GM18858 (cell line): ENCODE data around the gene SLX4IP.

Source experiments
- ATAC-seq: cut with Tn5 transposase; IDR thresholded peaks from one replicate; pipeline ENCODE4 v1.9.1; 2021; ENCODE audit not compliant: unreplicated experiment

Gene SLX4IP

GRCh38 chr20:10465135-10465534 lies 30.0 kb downstream of the SLX4IP start:
- ATAC-seq = no peak

GRCh38 chr20:10466325-10466724 lies 31.2 kb downstream of the SLX4IP start:
- no peak for ATAC-seq

- no peak for ATAC-seq
These were observed 31.8 kb downstream of the SLX4IP start for GRCh38 chr20:10466855-10467254.

GRCh38 chr20:10467681-10468339 lies 32.7 kb downstream of the SLX4IP start:
- ATAC-seq = no peak

- no peak for ATAC-seq
These were observed 33.3 kb downstream of the SLX4IP start for GRCh38 chr20:10468340-10468845.

GRCh38 chr20:10469056-10469455 lies 34.0 kb downstream of the SLX4IP start:
- no peak for ATAC-seq

- peak; percentile 55 for ATAC-seq
These were observed 34.5 kb downstream of the SLX4IP start for GRCh38 chr20:10469599-10469998.

- no peak for ATAC-seq
These were observed 35.2 kb downstream of the SLX4IP start for GRCh38 chr20:10470276-10470675.

GRCh38 chr20:10472871-10473270 lies 37.8 kb downstream of the SLX4IP start:
- ATAC-seq = no peak

GRCh38 chr20:10474606-10475184 lies 39.6 kb downstream of the SLX4IP start:
- ATAC-seq = no peak

- ATAC-seq = no peak
These were observed 40.1 kb downstream of the SLX4IP start for GRCh38 chr20:10475225-10475624.

GRCh38 chr20:10476319-10476724 lies 41.2 kb downstream of the SLX4IP start:
- ATAC-seq = peak; percentile 64

GRCh38 chr20:10478205-10478604 lies 43.1 kb downstream of the SLX4IP start:
- peak; percentile 82 for ATAC-seq

- ATAC-seq = no peak
These were observed 43.8 kb downstream of the SLX4IP start for GRCh38 chr20:10478930-10479329.

- no peak for ATAC-seq
These were observed 46.6 kb downstream of the SLX4IP start for GRCh38 chr20:10481676-10482075.

- ATAC-seq = no peak
These were observed 48.6 kb downstream of the SLX4IP start for GRCh38 chr20:10483691-10484090.

GRCh38 chr20:10487142-10488136 lies 52.3 kb downstream of the SLX4IP start:
- no peak for ATAC-seq

GRCh38 chr20:10488534-10488933 lies 53.4 kb downstream of the SLX4IP start:
- ATAC-seq = no peak

- no peak for ATAC-seq
These were observed 54.7 kb downstream of the SLX4IP start for GRCh38 chr20:10489853-10490252.

GRCh38 chr20:10490257-10490656 lies 55.2 kb downstream of the SLX4IP start:
- ATAC-seq = no peak

GRCh38 chr20:10490706-10491105 lies 55.6 kb downstream of the SLX4IP start:
- ATAC-seq = no peak
